T-helper 1 cell treated with Interleukin-12 subunit alpha and Interleukin-12 subunit beta and Interleukin-4 antibody, amounts not matched to agents 30 μg/mL and 1 μg/mL, for 36 hours (primary cell): ENCODE results near the gene RPP25L.
A peak's percentile ranks its signal among the peaks of the same experiment; 100 is the strongest.

Source experiments
- H3K27ac Mint-ChIP-seq: one replicate; pipeline ENCODE4 v1.8.0; 2021; ENCODE audit warnings: mild to moderate bottlenecking, mixed read lengths
- H3K27me3 Mint-ChIP-seq: one replicate; pipeline ENCODE4 v1.8.0; 2021; ENCODE audit warnings: low read depth, mixed read lengths
- H3K36me3 Mint-ChIP-seq: one replicate; pipeline ENCODE4 v1.8.0; 2021; ENCODE audit warnings: low read depth, mixed read lengths
- H3K4me1 Mint-ChIP-seq: one replicate; pipeline ENCODE4 v1.8.0; 2021; ENCODE audit warnings: low read depth, mixed read lengths
- H3K4me3 Mint-ChIP-seq: one replicate; pipeline ENCODE4 v1.8.0; 2021; ENCODE audit warnings: mild to moderate bottlenecking, moderate library complexity, mixed read lengths
- H3K9me3 Mint-ChIP-seq: one replicate; pipeline ENCODE4 v1.8.0; 2021; ENCODE audit warnings: mixed read lengths

Gene RPP25L

GRCh38 chr9:34629491-34629808, 17.6 kb upstream of the RPP25L start:
- Mint-ChIP-seq H3K4me3 (peak overlapping the region; percentile 75), H3K4me1 (peaks cover 14% of the 10 kb centered on the region), H3K27me3 (peaks cover 64% of the 10 kb centered on the region), H3K27ac (no peak overlapping the region), H3K9me3 (no peaks in the 10 kb centered on the region), H3K36me3 (peaks cover 6% of the 10 kb centered on the region)

- Mint-ChIP-seq H3K27ac (no peak within 1 kb of the TSS), H3K9me3 (no peaks in the 10 kb centered on the region), H3K36me3 (peaks cover 5% of the 10 kb centered on the region), H3K4me3 (peak within 1 kb of the TSS; percentile 79), H3K27me3 (peaks cover 69% of the 10 kb centered on the region), H3K4me1 (peaks cover 13% of the 10 kb centered on the region)
These were observed 17.0 kb upstream of the RPP25L start, which contains the start of gene ARID3C for GRCh38 chr9:34628656-34629490. ARID3C (minus strand) TSS chr9:34629066; CDS start chr9:34628014, 1,052 bp downstream.

GRCh38 chr9:34627716-34628655, 16.1 kb upstream of the RPP25L start:
- H3K4me1 Mint-ChIP-seq = peaks cover 16% of the 10 kb centered on the region
- H3K27me3 Mint-ChIP-seq = peaks cover 75% of the 10 kb centered on the region
- peaks cover 6% of the 10 kb centered on the region for H3K36me3 Mint-ChIP-seq
- no peaks in the 10 kb centered on the region for H3K9me3 Mint-ChIP-seq
- H3K4me3 Mint-ChIP-seq = peak overlapping the region; percentile 79
- no peak overlapping the region for H3K27ac Mint-ChIP-seq

- Mint-ChIP-seq H3K27me3 (peaks cover 75% of the 10 kb centered on the region), H3K27ac (no peak overlapping the region), H3K4me1 (peaks cover 21% of the 10 kb centered on the region), H3K9me3 (no peaks in the 10 kb centered on the region), H3K4me3 (no peak overlapping the region), H3K36me3 (peaks cover 9% of the 10 kb centered on the region)
These were observed 13.2 kb upstream of the RPP25L start for GRCh38 chr9:34625186-34625486.

- H3K4me1 Mint-ChIP-seq = peaks cover 24% of the 10 kb centered on the region
- no peak overlapping the region for H3K4me3 Mint-ChIP-seq
- no peaks in the 10 kb centered on the region for H3K9me3 Mint-ChIP-seq
- peaks cover 9% of the 10 kb centered on the region for H3K36me3 Mint-ChIP-seq
- no peak overlapping the region for H3K27ac Mint-ChIP-seq
- peaks cover 70% of the 10 kb centered on the region for H3K27me3 Mint-ChIP-seq
These were observed 12.7 kb upstream of the RPP25L start for GRCh38 chr9:34624475-34625185.

GRCh38 chr9:34623374-34624235, 11.7 kb upstream of the RPP25L start:
- no peak overlapping the region for H3K4me3 Mint-ChIP-seq
- H3K36me3 Mint-ChIP-seq = peaks cover 9% of the 10 kb centered on the region
- peaks cover 27% of the 10 kb centered on the region for H3K4me1 Mint-ChIP-seq
- no peaks in the 10 kb centered on the region for H3K9me3 Mint-ChIP-seq
- H3K27me3 Mint-ChIP-seq = peaks cover 62% of the 10 kb centered on the region
- H3K27ac Mint-ChIP-seq = no peak overlapping the region

GRCh38 chr9:34620061-34620994, 8.4 kb upstream of the RPP25L start, which contains the start of gene DCTN3:
DCTN3 (minus strand) TSS chr9:34620495; CDS start chr9:34620464, 31 bp downstream.
- peak within 1 kb of the TSS; percentile 69 for H3K27ac Mint-ChIP-seq
- H3K4me1 Mint-ChIP-seq = peaks cover 21% of the 10 kb centered on the region
- no peaks in the 10 kb centered on the region for H3K9me3 Mint-ChIP-seq
- H3K36me3 Mint-ChIP-seq = peaks cover 26% of the 10 kb centered on the region
- peak within 1 kb of the TSS; percentile 91 for H3K4me3 Mint-ChIP-seq
- H3K27me3 Mint-ChIP-seq = peaks cover 31% of the 10 kb centered on the region

- Mint-ChIP-seq H3K4me1 (peaks cover 26% of the 10 kb centered on the region), H3K36me3 (peaks cover 26% of the 10 kb centered on the region), H3K27me3 (no peaks in the 10 kb centered on the region), H3K4me3 (no peak overlapping the region), H3K9me3 (no peaks in the 10 kb centered on the region), H3K27ac (no peak overlapping the region)
These were observed 3.2 kb upstream of the RPP25L start for GRCh38 chr9:34615132-34615531.

- H3K4me1 Mint-ChIP-seq = peaks cover 17% of the 10 kb centered on the region
- H3K4me3 Mint-ChIP-seq = peak overlapping the region; percentile 92
- peaks cover 20% of the 10 kb centered on the region for H3K36me3 Mint-ChIP-seq
- no peaks in the 10 kb centered on the region for H3K27me3 Mint-ChIP-seq
- peak overlapping the region; percentile 82 for H3K27ac Mint-ChIP-seq
- H3K9me3 Mint-ChIP-seq = no peaks in the 10 kb centered on the region
These were observed 992 bp upstream of the RPP25L start for GRCh38 chr9:34612788-34613390.

GRCh38 chr9:34611251-34611810, 566 bp downstream of the RPP25L start:
- H3K27me3 Mint-ChIP-seq = no peaks in the 10 kb centered on the region
- H3K27ac Mint-ChIP-seq = peak overlapping the region; percentile 91
- no peaks in the 10 kb centered on the region for H3K9me3 Mint-ChIP-seq
- H3K36me3 Mint-ChIP-seq = peaks cover 8% of the 10 kb centered on the region
- peak overlapping the region; percentile 92 for H3K4me3 Mint-ChIP-seq
- H3K4me1 Mint-ChIP-seq = peaks cover 17% of the 10 kb centered on the region

GRCh38 chr9:34610434-34611206, 1.3 kb downstream of the RPP25L start:
- no peaks in the 10 kb centered on the region for H3K27me3 Mint-ChIP-seq
- H3K9me3 Mint-ChIP-seq = no peaks in the 10 kb centered on the region
- H3K4me1 Mint-ChIP-seq = peaks cover 17% of the 10 kb centered on the region
- peak overlapping the region; percentile 42 for H3K4me3 Mint-ChIP-seq
- H3K27ac Mint-ChIP-seq = no peak overlapping the region
- H3K36me3 Mint-ChIP-seq = peaks cover 6% of the 10 kb centered on the region

GRCh38 chr9:34607331-34607730, 4.6 kb downstream of the RPP25L start:
- peaks cover 8% of the 10 kb centered on the region for H3K4me1 Mint-ChIP-seq
- H3K9me3 Mint-ChIP-seq = no peaks in the 10 kb centered on the region
- no peak overlapping the region for H3K4me3 Mint-ChIP-seq
- peaks cover 14% of the 10 kb centered on the region for H3K27me3 Mint-ChIP-seq
- H3K36me3 Mint-ChIP-seq = no peaks in the 10 kb centered on the region
- H3K27ac Mint-ChIP-seq = no peak overlapping the region
